ENCODE data around the gene ADAMTS16.

- TF ChIP-seq CTCF (IDR thresholded peaks at IDR 0.05 in 8 of 11, conservative IDR thresholded peaks at IDR 0.05 in 3 of 11) (no peak), POLR2A (IDR thresholded peaks at IDR 0.05) (no peak)
Measured at GRCh38 chr5:5139777-5140478, at the start of gene ADAMTS16.
